ENCODE data around the gene BARHL1. TPM values are rescaled to one million over a fixed set of nuclear protein-coding genes. Genes with fewer than 3 reads are reported as not detected.

BARHL1 gene
- polyA plus RNA-seq, 1 of the 3 experiments (the other 2 are of a cell fraction): not detected

GRCh38 chr9:132583584-132584304, 1.3 kb downstream of the BARHL1 start:
- WGBS (ENCODE audit: low lambda C conversion rate): 17% methylated on average over 8 of the region's 8 CpGs

More at GRCh38 chr9:132583584-132584304, 1.3 kb downstream of the BARHL1 start:
- H3F3A ChIP-seq (replicated peaks; ENCODE audit: insufficient read depth): no peaks in the 10 kb centered on the region
- H3K9me2 ChIP-seq: no peaks in the 10 kb centered on the region
- POLR2A ChIA-PET: no interaction called here
- H4K20me1 ChIP-seq (ENCODE audit: insufficient read depth): peaks cover 48% of the 10 kb centered on the region
- H3K27ac ChIP-seq (ENCODE audit: low read depth in 2 of 2, low read length in 1 of 2): no peak overlapping the region
- peaks cover 90% of the 10 kb centered on the region for H3K27me3 ChIP-seq (ENCODE audit: insufficient read depth)
- no peak for DNase-seq
- TF ChIP-seq CTCF (IDR thresholded peaks at IDR 0.05) (no peak), RCOR1 (IDR thresholded peaks at IDR 0.05; ENCODE audit: low read length) (no peak), PBX3 (IDR thresholded peaks at IDR 0.05) (no peak), EZH2phosphoT487 (IDR thresholded peaks at IDR 0.05; ENCODE audit: borderline replicate concordance, low read depth) (no peak), GATA2 (CRISPR knock-in tag; IDR thresholded peaks at IDR 0.05) (no peak), SMC3 (IDR thresholded peaks at IDR 0.05; ENCODE audit: low read depth, low read length) (no peak), TAF1 (IDR thresholded peaks at IDR 0.05; ENCODE audit: borderline replicate concordance, low read depth, low read length) (no peak), CHD2 (IDR thresholded peaks at IDR 0.05; ENCODE audit: low read length, partially characterized antibody) (no peak), MAX (IDR thresholded peaks at IDR 0.05; ENCODE audit: low read depth) (no peak), USF2 (IDR thresholded peaks at IDR 0.05; ENCODE audit: borderline replicate concordance, low read depth, low read length) (no peak), NFIC (IDR thresholded peaks at IDR 0.05; ENCODE audit: borderline replicate concordance) (no peak), JUND (IDR thresholded peaks at IDR 0.05) (no peak)
- TF ChIP-seq, protein P1, sequence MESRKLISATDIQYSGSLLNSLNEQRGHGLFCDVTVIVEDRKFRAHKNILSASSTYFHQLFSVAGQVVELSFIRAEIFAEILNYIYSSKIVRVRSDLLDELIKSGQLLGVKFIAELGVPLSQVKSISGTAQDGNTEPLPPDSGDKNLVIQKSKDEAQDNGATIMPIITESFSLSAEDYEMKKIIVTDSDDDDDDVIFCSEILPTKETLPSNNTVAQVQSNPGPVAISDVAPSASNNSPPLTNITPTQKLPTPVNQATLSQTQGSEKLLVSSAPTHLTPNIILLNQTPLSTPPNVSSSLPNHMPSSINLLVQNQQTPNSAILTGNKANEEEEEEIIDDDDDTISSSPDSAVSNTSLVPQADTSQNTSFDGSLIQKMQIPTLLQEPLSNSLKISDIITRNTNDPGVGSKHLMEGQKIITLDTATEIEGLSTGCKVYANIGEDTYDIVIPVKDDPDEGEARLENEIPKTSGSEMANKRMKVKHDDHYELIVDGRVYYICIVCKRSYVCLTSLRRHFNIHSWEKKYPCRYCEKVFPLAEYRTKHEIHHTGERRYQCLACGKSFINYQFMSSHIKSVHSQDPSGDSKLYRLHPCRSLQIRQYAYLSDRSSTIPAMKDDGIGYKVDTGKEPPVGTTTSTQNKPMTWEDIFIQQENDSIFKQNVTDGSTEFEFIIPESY (IDR thresholded peaks at IDR 0.05; ENCODE audit: borderline replicate concordance, low read depth): no peak
- no peak overlapping the region for H3K4me3 ChIP-seq (ENCODE audit: low read depth in 2 of 2, low read length in 1 of 2)
- no peaks in the 10 kb centered on the region for H3K36me3 ChIP-seq (replicated peaks in 1 of 2; ENCODE audit: control insufficient read depth in 1 of 2, insufficient read depth in 2 of 2, low read length in 1 of 2)
- H3K4me1 ChIP-seq (ENCODE audit: control insufficient read depth in 1 of 2, insufficient read depth in 2 of 2, low read depth in 1 of 2, low read length in 1 of 2): peaks cover 8% of the 10 kb centered on the region in 2 experiments; a peak in 1 of 4 replicates
- H3K79me2 ChIP-seq (ENCODE audit: insufficient read depth): no peaks in the 10 kb centered on the region
- no peaks in the 10 kb centered on the region for H3K9me3 ChIP-seq
- no peak overlapping the region for H3K9ac ChIP-seq
- no peak overlapping the region for H2AFZ ChIP-seq (ENCODE audit: low read depth)
- CTCF ChIA-PET: interaction anchor here (0.8 to 3.1 kb wide), 9 partner anchors 9 to 318 kb away, joined by 3 to 15 read pairs (median 4); no protein-coding TSS in a partner anchor
- no peak overlapping the region for H3K4me2 ChIP-seq

Data from SK-N-SH (cell line).